GM18861 (cell line): ENCODE data around the gene C3orf85.
A peak's percentile ranks its signal among the peaks of the same experiment; 100 is the strongest.
"Not testable (repeated sequence)": the region's sequence is repeated elsewhere in the genome, so short reads cannot be mapped to it uniquely, and the experiment has no call there.

Experiments
- ATAC-seq: cut with Tn5 transposase; IDR thresholded peaks from one replicate; pipeline ENCODE4 v1.9.1; 2021; ENCODE audit not compliant: unreplicated experiment

Gene C3orf85

GRCh38 chr3:109136523-109136922, at the start of gene C3orf85:
Gene C3orf85 (plus strand): TSS chr3:109136719. CDS start chr3:109136848, 129 bp downstream.
- no peak for ATAC-seq

DNA sequence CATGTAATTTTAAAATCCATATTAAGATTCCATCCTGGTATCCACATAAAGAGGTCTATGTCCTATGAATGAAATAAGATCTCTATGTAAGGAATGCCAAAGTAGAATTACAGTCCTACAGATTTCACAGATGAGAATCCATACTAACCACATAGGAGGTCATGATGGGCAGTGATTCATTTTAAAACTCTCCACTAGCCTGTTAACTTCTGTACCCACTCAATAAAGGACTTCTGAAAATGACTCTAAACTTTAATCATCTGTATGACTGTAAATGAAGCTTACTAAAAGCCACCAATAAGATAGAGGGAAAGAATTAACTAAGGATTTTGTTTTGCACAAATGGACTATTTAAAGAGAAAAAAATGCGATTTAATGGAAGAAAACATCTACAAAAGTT, 47.3 kb upstream of the C3orf85 start:
- no peak for ATAC-seq

- no peak for ATAC-seq
These were observed 44.7 kb upstream of the C3orf85 start for GRCh38 chr3:109091846-109092245.

- no peak for ATAC-seq
These were observed 43.0 kb upstream of the C3orf85 start for GRCh38 chr3:109093561-109093960.

DNA sequence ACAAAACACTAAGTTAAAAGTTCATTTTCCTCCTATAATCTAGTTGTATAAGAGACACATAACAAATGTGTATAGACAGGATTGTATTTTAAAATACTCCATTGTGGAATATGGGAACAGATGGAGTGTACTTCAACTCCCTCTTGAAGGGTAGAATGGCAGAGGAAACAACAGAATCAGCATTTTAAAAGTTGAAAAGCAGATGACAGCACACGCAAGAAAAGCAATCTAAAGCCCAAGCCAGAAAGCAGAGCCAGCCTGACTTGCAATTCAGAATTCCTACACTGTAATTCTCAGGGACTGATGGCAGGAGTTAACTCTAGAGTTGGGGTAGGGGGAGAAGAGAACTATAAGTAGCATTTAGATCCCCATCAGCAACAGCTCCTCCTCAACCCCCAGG, 41.4 kb upstream of the C3orf85 start:
- ATAC-seq, result no peak

GRCh38 chr3:109098079-109098644, 38.4 kb upstream of the C3orf85 start:
- ATAC-seq, result peak; percentile 48

- ATAC-seq, result no peak
These were observed 26.9 kb upstream of the C3orf85 start for GRCh38 chr3:109109574-109109973.

DNA sequence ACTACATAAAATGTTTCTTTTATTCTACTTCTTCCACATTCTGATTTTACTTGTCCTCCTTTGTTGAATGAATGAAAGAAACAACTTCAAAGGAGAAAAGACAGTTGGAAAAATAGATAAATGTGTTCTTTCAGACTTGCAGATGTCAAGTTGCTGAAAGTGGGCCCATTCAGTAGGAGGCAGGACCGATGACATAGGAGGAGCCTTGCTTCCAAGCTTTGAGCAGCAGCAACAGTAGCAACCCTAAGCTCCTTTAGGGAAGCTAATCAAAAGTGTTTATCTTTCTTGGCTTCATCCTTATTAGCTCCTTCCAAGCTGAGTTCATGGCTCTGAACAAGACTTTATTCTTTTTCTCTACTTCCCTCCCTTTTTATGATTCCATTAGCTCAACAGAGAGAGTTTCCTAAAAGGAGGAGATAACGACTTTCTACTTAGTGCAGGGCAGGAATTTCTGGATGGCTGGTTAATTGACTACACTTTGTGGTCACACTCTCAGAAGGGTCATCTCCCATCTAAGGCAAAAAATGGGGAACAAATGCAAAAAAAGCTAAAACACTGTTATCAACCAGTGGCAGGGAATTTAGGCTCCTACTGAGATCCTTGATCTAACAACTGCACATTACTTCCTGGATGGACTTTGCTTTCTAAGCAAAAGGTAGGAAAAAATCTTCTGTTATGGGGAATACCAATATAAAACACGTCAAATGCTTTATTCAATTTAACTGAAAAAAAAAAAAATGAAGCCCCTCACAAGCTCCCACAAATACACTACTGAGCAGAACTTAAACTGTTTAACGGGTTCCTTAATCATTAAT, 23.4 kb upstream of the C3orf85 start:
- ATAC-seq, result no peak

DNA sequence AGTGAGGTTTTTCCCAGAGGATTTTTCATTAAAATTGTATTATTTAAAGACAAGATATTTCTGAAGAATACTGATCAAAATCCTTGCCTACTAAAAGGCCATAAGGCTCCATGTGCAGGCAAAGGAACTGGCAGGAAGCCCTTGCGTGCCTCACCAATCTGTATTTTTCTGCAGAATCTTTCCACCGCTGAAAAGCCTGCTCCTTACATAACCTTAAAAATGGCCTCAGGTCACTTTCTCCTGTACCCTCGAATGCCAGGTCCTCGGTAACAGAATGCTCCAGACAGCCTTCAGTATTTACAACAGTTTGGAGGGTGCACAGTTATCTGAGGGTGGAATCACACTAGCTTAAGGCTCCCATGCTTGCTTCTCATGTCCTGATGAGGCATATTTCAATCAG, 21.8 kb upstream of the C3orf85 start:
- no peak for ATAC-seq

DNA sequence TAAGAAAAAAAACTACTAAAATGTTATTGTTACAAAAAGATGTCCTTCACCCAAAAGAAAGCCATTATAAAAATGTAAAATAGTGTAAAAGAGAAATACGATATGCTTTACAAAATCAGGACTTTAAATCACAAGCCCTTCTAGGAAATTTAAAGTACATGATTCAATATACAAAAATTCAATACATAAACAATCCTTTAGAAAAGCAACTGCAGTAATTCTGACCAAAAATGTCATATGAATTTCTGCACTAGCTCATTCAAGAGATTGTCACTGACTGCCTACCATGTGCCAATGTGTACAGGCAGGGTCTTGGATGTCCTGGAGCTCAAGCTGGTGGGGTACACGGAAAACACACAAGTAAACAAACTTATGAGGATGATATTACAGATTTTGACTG, 21.1 kb upstream of the C3orf85 start:
- no peak for ATAC-seq

GRCh38 chr3:109116031-109116430, 20.5 kb upstream of the C3orf85 start:
- ATAC-seq, result no peak

GRCh38 chr3:109117939-109118338, 18.6 kb upstream of the C3orf85 start, which contains the start of gene MORC1:
Gene MORC1 (minus strand): TSS chr3:109118134. CDS start chr3:109118059, 75 bp downstream.
- ATAC-seq, result no peak

GRCh38 chr3:109118584-109118983, 17.9 kb upstream of the C3orf85 start:
- no peak for ATAC-seq

DNA sequence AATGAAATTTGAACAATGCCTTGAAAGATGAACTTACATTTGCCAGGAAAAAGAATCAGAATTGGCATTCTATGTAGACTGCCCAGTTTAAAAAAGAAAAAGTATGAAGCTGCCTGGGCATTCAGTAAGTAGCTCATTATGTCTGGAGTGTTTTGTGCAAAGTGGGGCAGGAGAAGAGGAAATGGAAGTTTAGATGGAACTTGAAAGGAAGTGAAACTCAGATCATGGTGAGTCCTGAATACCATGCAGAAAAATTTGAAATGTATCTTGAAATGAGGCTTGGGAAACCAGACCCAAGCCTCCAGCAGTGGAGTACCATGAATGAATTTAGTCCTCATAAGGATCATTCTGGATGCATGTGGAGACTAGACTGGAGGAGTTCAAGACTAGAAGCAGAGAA, 13.8 kb upstream of the C3orf85 start:
- ATAC-seq, result no peak

DNA sequence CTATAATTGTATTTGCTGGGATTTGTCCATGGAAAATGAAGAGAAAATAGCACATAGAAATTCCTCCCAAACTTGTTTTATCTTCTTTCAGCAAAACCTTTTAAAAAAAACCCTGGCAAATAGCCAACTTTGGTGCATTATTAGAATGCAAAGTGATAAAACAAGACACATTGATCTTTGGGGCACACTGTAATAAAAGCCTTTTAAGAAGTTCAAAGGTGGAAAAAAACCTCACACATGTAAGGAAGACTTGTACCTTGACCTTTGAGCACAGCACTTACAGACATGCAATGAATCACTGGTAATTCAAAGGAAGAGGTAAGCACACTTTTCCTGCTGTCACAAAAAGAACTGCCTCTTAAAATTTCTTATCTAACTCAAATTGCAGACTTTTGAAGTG, 10.6 kb upstream of the C3orf85 start:
- ATAC-seq, result no peak

GRCh38 chr3:109127553-109127952, 9.0 kb upstream of the C3orf85 start:
- no peak for ATAC-seq

DNA sequence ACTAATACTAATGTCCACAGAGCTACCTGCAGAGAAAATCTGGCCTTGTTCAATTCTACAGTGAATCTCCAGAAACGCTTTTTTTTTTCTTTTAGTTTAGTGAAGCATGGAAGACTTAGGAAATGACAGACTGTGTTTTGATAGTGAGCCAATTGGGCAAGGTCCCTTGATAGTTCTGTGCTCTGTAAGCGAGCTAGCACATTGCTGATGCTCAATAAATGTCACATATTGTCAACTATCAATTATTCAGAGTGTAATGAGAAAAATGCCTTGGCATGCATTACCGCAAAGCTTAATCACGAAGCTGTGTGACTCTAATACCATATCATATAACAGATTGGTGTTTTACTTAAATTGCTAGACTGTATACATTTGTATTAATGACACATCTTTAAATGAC, 5.2 kb upstream of the C3orf85 start:
- no peak for ATAC-seq

- no peak for ATAC-seq
These were observed 3.6 kb upstream of the C3orf85 start for GRCh38 chr3:109132801-109133473.

DNA sequence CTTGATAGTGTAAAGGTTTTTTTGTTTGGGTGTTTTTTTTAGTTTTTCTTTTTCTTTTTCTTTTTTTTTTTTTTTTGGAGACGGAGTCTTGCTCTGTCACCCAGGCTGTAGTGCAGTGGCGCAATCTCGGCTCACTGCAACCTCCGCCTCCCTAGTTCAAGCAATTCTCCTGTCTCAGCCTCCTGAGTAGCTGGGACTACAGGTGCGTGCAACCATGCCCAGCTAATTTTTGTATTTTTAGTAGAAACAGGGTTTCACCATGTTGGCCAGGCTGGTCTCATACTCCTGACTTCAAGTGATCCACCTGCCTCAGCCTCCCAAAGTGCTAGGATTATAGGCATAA, 3.1 kb upstream of the C3orf85 start:
- ATAC-seq, result not testable (repeated sequence)

GRCh38 chr3:109137761-109138160, 1.2 kb downstream of the C3orf85 start:
- no peak for ATAC-seq

DNA sequence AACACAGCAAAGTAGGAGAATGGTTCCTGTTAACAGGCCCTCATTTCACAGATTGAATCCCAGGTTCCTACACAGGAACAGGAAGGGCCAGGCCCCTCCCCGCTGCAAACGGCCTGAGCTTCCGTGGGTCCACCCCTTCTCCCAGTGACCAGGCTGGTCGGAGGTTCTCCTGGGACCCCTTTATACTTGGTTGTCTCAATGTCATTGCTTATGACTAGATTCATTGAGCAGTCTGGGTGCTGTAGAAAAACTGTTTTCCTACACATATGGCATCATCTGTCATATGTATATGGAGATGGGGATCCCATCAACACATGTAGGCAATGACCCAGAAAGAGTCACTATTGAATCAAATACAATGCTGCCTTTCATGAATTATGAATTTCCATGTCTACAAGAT, 3.8 kb downstream of the C3orf85 start:
- no peak for ATAC-seq

DNA sequence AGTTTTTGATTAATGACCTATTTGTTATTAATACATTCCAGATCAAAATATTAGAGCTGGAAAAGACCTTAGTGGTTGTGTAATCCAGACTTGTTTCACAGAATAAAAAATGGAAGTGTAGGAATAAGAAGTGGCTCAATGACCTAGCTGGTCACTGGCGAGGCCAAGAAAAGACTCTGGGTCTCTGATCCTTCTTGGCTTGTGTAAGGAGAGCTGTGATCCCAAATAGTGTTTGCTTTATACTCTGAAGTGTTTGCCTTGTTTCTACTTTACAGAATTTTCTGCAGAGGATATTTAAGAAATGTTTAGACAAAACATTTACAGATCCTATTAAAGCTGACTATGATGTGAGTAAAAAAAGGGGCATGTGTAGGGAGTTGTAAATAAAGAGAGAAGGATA, 7.1 kb downstream of the C3orf85 start:
- ATAC-seq, result no peak
